G401.6 (cell line): ENCODE measurements around the gene GALT.

ENCODE experiments used
- FAIRE-seq: peaks from 2 replicates; lab custom pipeline; 2012; peaks lifted over from hg19 to GRCh38; lab: Jason Lieb, UNC

GALT gene

DNA sequence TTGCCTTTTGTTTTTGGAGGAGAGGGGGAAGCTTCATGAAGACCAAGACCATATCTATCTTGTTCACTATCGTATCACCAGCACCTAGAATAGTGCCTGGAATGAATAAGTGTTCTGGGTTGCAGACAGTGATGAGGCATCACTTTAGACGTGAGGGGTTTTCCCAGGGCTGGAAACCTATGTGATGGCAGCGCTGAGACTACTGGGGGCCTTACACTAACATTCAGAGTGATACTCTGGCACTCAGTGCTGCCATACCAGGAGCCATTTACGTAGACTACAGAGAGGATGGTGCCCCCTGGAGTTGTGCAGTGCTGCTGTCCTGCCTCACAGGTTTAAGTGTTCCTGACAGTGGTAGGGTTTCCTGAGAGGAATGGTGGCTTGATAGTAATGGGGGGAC, 37.7 kb downstream of the GALT start:
- FAIRE-seq, result no peak

DNA sequence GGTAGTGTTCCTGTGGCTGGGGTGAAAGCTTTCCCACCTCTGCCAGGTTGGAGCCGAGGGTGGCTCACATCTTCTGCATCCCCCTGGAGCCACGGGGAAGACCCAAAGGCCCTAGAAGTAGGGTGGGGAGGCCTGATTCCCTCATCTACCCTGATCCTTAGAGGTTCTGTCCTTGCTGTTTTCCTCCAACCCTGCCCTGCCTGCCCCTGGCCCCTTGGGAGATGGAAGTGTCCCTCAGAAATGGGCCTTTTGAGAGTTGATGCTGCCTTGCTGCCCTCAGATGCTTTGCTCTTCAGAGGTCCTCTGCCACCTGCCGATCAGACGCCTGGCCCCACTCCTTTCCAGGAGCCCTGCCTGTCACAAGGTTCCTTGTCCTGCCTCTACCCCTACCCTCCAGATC, 38.3 kb downstream of the GALT start:
- FAIRE-seq, result no peak

DNA sequence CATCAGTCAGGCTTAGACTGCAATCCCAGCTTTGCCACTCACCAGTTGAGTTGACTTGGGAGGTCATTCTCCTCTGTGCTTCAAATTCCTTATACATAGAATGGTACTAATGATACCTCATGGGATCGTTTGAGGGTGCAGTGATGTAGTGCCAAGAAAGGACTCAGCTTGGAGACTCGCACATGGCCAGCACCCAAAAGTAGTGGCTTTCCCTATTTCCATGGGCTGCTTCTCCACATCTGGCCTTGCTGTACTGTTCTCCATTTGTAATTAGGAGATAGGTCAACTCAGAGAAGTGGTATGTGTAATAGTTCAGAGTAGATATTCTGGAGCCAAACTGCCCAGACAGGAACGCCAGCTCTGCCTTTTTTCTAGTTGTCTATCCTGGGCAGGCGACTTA, 39.1 kb downstream of the GALT start:
- FAIRE-seq, result no peak

DNA sequence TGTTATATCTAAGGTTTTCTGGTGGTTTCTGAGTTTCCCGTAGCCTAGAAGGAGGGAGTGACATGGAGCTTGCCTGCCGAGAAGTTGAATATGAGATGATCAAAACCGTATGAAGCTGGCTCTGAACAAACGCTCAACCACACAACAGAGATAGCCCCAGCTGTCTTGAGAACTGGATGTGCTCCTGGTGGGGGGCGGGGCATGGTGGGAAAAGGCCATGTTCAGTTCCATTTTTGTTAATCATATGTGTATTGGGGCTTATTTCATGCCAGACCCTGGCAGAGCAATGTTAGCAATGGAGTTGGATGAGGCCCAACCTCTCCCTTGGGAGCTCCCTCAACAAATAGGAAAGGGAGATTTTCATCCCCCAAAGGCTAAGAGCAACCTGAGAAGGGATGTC, 39.8 kb downstream of the GALT start:
- no peak for FAIRE-seq

DNA sequence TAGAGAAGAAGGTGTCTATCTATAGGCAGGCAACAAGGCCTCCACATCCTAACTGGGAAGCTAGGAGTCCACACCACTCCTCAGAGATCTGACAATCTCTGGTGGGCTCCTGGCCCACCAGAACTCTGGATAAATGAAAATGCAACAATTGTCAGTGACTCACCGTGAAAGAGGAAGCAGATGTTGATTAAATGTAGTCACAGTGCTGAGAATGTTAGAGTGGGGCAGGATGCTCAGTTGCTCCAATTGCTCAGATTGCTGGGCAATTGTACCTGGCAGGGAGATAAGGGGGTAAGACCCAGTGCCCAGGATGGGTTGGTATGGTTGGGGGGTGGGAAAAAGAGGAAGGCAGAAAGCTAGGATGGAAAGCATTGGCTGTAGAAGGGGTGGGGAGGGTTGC, 40.3 kb downstream of the GALT start:
- FAIRE-seq, result no peak

DNA sequence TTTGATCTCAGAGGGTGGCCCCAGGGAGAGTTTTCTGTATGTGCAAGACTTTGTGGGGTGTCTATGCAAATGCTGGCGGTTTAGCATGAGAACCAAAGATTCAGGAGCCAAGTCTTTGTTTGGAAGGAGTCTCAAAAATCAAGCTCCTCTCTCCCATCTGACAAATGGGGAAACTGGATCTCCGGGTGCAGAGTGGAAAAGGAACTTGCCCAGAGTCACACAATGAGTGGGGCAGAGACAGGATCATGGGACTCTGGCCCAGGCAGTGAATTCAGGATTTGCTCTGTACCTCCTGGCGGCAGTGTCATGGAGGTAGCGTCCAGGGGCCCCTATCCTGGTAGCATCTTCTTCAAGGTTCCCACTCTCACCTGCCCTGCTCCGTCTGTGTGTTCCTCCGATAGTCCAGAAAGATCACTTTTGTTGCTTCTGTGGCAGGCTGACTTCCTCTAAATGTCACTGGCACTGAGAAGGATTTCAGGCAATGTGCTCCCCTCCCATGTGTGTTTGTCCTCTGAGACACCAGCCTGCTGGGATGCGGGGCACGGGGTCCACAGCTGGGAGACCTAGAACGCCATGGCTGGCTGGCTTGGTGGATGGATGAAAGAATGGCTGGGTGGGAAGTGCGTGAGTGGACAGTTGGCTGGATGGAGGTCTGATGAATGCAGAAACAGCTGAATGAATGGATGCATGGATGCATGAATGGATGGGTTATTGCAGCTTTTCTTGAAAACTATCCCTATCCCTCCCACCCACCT, 41.0 kb downstream of the GALT start:
- FAIRE-seq, result no peak

DNA sequence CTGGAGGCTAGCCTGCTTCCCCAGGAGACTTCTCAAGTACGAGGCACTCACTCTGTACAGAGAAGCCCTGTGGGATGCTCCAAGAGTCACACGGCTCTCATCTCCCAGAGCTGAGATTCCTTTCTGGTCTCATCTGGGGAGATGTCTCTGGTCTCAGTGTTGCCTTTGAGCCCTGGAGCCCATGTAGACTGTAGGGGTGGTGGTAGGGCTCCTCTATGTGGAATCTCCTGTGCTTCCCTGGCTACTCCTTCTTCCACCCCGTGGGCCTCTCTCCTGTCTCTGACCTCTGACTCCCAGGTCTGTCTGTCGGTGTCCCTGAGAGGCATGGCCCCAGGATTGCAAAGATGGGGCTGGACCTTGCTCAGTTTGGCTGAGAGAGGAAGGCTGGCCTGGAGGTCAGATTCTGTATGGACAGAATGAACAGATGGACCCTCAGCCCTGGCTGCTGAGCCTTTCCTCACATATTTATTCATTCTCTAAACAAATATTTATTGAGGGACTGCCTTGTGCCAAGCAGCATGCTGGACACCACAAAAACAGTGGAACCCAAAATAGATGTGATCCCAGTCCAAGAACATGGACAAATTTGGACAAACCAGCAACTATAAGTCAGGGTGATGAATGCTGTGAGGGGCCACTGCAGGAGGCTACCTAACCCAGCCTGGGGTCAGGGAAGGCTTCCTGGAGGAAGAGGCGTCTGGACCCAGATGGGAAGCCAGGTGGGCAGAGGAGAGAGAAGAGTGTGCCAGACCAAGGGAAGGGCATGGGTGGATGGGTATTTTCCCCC, 42.0 kb downstream of the GALT start:
- FAIRE-seq, result no peak

DNA sequence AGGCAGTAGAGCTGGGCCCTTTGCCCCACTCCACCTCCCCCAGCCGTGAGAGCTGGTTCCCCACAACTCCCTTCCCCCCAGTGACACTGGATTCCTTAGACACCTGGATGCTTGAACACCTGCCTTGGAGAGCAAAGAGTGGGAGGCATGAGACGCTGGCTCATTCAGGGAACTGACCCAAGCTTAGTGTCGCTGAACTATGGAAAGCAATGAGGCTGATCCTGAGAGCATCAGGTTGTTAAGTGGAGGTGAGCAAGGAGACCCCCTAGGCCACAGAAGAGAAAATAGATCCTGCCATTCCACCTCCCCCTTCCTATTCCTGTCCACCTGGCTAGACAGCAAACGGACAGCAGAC, 42.6 kb downstream of the GALT start:
- FAIRE-seq, result no peak

DNA sequence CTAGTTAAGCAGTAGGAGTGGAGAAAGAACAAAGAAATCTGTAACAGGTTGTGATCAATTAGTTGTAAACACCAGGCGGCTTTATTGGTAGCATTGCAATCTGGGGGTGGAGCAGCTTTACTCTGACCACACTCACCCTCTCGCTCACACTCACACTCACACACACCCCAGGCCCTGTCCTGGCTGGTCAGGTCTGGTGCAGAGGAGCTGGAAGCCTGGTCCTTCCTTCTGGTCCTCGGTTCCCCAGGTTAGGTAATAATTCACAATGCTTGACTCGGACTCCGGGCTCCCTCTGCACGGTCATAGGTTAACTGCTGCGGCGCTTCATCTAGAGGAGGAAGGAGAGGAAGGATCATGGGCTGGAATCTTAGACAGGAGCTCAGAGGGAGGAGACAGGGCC, 43.0 kb downstream of the GALT start:
- no peak for FAIRE-seq

DNA sequence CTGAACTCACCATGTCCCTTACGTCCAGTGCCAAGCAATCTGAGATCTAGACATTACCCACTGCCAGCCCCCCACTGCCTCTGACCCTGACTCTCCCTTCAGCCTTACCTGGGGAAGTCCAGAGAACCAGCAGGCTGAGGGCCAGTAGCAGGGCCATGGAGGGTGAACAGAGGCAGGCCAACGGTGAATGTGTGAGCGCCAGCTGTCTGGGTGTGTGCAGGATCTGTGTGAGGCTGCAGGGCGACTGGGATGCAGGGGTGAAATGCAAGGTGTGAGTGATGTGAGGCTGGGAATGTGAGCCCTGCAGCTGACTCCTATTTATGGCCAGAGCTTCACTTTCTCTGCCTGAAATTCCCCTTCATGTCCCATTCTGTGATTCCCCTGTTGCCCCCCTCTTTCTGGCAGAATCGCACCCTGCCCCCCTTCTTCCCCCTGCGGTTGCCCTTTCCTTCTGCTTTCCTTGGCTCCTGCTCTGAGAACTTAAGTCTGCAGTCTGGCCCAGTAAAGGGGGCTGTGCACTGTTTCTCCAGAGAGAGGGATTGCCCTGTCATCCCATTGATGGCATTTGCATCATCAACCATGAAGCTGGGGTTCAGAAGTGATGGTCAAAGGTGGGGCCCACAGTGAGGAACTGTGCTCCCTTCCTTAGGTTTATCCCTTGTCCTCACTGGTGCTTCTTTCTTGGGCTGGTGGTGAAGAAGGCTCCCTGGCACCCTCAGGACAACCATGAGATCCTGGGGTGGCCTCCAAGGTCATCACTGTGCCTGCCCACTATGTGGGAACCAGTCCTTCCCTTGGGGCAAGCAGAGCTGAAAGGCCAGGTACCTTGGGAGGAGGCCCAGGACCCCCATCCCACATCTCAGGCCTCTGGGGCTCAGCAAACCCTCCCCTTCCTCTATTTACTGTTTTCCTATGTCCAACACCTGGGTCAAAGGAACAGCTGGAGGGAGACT, 44.8 kb downstream of the GALT start, which contains the start of gene CCL19:
Gene CCL19, minus strand, starts transcription at position 294 of the 953 bp plus-strand sequence. Its CDS starts 137 bp downstream, at position 157.
- no peak for FAIRE-seq

DNA sequence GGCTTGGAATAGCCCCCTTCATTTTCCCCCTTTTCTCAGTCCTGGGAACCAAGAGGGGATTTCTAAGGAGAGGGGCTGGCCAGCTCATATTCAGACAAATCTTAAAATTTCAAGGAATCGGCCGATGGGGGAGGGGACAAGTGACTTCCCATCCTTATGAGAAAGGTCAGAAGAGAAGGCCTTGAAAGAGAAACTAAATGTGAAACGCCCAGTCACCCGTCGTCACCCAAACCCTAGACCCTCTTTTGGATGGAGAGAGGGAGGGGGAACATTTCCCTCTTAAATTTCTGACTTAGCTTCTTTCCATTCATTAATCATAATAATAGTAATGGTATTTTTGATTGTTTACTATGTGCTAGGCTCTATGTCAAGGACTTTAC, 45.5 kb downstream of the GALT start:
- no peak for FAIRE-seq

DNA sequence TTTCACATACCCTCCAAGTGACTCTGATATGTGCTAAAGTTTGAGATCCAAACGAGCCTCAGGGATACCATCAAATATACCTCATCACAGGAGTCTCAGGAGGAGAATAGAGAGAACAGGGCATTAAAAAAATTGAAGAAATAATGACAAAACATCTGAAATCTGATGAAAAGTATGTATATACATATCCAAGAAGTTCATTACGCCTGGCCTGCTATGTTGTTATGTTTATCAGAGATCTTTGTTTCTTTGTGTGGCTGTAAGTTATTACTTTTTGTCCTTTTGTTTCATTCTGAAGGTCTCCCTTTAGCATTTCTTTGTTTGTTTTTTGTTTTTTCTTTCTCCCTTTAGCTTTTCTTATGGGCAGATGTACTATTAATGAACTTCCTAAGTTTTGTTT, 47.1 kb downstream of the GALT start:
- no peak for FAIRE-seq

DNA sequence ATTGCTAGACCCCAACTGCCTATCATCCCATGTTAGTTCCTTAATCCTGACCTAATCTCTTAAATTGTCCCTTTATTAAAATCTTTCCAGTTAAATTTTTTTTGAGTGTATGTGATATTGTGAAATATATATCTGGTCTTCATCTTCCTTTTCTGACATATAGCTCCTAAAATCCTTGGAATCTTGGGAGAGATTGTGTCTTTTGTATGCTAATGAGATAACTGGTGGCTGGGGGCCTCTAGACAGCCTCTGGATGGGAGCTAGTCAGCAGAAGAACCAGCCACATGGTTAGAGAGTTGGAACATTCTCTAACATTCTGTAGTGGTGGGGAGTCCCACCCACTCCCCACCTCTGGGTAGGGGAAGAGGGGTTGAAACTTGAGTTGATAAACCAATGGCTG, 48.3 kb downstream of the GALT start:
- FAIRE-seq, result no peak
